GM18870 (cell line): ENCODE measurements around the gene PCSK9.

ENCODE experiments used
- ATAC-seq: cut with Tn5 transposase; IDR thresholded peaks from one replicate; pipeline ENCODE4 v1.9.1; 2021; ENCODE audit warnings: moderate library complexity; ENCODE audit not compliant: unreplicated experiment

PCSK9 gene

DNA sequence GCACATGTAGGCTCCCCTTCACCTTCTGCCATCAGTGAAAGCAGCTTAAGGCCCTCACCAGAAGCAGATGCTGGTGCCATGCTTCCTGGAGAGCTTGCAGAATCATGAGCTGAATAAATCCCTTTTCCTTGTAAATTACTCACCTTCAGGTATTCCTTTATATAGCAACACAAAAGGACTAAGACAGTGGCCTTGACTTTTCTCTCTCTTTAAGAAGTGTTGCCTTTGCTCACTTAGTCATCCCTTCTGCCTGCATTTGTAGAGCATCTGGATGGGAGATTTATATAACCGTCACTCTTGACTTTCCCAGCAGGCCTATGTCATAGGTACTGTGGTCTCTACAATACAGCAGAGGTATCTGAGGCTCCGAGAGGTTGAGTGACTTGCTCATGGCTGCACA is 3.7 kb downstream of the PCSK9 start:
- ATAC-seq: no peak

DNA sequence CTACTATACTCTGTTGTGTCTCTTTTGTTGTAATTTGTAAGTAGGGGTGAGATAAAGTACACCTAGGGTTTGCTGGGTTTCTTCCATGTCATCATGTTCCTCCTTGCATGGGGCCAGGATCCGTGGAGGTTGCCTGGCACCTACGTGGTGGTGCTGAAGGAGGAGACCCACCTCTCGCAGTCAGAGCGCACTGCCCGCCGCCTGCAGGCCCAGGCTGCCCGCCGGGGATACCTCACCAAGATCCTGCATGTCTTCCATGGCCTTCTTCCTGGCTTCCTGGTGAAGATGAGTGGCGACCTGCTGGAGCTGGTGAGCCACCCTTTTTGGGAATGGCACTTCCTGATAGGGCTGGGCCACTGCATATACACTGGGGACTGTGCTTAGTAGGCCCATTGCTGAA is 4.4 kb downstream of the PCSK9 start:
- no peak for ATAC-seq

DNA sequence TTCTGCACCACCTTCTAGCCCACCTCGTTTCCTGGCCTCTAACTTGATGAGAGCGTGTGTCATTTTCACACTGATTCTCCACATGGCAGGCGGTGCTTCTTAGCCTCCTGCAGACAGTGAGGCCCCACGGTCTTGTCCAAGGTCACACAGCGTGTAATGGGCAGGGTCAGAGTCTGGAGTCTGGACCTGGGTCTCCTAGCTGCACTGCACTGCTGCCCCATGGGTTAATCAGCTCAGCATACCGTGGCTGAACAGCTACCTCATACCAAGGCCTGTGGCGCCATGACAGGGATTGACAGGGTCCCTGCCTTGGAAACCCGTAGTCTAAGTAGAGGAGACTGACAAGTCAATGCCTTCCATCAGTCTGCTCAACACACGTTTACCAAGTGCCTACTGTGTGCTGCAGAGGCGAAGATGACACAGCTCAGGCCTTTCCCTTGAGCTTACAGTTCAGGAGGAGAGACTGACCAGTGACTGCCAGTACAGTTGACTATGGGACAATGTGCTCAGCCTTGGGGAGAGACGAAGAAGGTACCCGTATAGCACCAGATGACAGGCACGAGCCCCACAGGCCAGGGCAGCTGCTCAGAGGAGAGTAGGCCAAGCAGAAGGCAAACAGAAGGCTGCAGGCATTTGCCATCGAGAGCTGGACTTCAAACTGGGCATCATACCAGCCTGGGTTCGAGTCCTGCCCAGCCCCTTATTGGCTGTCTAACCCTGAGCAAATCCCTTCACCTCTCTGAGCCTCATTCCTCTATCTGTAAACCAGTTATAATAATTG is 5.5 kb downstream of the PCSK9 start:
- no peak for ATAC-seq

DNA sequence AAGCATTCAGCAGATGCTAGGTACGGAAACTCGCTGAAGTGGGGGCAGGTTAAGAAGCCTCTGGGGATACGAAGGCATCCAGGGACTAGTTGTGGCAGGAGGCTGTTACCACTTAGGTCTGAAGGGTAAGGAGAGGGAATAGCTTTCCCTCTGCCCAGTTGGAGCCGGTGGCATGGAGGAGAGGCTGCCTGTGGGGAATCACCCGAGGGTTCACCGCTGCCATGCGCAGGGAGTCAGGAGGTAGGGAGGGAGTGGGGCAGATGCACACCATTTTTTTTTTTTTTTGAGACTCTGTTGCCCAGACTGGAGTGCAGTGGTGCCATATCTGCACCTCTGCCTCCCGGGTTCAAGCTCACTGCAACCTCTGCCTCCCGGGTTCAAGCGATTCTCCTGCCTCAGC is 6.1 kb downstream of the PCSK9 start:
- no peak for ATAC-seq

DNA sequence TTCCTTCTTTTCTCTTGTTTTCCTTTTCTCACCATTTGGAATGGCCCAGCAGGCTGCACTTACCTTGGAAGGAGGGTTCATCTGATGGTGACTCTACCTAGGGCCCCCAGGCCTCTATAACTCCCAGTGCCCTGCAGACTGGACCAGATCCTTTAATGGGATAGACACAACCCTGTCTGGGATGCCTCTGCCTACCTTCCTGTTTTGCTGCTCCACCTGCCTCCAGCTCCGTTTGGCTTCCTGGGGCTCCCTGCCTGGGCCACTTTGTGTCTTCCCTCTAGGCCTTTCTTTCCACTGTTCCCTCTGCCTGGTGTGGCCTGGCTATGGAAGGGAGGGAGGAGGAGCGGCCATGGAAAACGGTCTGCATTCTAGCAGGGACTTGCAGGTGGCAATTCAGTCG is 7.5 kb downstream of the PCSK9 start:
- ATAC-seq: no peak

DNA sequence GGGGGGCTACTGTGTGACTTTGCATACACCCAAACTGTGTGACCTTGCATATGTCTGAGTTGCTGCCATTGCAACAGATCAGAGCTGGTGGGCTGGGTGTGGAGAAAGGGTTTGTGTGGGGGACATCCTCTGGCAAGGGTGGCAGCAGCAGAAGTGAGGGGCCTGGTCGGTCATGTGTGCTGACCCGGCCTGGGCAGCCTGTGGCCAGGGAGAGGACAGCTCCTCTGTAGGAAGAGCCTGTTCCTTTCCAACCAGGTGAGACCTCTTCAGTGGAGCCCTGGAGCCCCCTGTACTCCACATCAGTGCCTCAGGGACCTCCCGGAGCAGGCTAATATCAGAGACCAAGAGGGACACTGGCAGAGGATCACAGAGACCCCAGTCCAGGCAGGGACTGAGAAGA is 8.3 kb downstream of the PCSK9 start:
- ATAC-seq: no peak

DNA sequence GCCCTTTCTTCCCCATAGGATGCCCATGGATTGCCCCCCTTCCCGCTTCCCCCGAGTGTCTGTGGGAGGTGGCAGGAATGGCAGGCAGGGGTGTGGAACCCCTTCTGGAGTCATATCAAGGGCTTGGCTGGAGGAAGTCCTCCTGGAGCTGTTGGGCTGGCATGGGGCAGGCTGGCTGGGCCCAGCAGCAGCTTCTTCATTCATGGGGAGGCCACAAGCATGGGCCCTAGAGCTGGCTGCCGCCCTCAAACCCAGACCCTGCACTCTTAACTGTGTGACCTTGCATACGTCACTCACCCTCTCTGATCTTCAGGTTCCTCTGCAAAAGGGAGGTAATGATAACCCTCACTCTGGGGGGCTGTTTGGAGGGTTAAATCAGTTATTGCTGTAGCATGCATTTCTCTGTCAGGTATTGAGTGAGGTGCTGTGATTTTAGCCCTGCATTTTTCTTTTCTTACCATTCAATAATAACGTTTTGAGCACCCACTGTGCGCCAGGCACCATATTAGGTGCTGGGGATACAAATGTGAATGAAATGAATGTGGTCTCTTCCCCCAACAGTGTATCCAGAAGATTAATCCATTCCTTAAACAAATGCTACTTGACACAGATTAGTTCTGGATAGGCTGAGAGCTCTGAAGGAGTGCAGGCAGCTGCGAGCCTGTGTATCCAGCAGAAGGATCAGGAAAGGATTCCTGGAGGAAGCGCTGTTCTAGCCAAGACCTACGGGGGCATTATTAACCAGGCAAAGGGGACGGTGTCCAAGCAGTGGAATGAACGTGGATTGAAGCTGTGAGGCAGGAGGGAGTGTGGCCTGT is 9.3 kb downstream of the PCSK9 start:
- ATAC-seq: no peak

DNA sequence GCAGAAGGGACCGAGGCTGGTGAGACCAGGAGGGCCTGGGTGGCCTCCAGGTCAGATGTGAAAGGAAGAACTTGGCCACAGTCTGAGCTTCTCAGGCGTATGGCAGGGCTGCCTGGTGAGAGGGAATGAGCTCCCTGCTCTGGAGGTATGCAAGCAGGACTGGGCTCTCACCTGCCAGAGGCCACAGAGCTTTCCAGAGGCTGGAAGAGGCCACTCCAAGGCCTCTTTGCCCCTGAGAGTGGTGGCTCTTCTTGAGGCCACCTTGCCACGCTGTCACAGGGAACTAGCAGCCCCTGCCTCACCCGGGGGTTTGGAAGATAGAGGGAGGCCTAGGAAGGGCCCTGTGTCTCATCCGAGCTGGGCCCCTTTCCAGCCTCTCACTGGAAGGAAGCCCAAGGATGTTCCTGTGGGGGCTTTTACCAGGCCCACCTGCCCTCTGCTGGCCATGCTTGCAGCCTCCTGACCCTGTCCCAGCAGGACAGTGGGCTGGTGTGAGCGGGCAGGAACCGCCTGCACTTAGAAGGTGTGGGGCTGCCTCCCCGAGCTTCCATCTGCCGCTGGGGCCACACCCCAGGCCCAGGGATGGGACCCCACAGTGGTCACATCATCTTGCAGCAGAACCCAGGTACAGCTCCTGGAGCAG is 10.0 kb downstream of the PCSK9 start:
- no peak for ATAC-seq

DNA sequence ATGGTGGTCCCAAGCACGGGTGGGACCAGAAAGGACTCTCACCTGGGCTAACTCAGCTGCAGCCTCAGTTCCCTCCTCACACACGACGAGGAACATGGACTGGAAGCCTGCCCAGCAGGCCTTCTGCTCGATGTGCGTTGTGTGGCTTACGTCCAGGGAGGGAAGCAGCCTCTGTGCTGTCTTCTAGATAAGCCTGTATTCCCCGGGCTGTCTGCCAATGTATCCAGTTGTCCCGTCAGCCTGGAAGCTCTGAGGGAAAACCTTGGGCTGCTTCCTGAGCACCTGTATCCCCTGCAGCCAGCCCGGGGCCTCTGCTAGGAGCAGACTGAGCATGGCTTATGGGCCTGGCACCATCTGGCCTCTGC is 10.5 kb downstream of the PCSK9 start:
- no peak for ATAC-seq

DNA sequence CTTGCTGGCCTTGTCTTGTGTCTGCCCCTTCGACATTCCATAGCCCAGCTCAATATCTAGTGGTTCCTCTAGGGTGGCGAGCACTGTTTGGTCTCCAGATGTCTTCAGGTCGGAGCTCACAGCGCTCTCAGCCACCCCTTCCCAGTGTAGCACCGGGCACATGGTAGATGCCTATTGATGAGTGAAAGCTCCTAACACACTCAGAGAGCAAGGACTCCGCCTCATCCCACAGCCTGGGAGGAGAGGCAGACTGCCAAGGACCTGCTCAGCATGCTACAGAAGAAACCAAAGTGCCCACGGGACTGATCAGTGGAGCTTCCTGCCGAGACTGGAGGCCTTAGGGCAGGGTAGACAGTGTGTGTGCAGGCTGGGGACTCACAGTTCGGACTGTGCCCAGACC is 10.9 kb downstream of the PCSK9 start:
- ATAC-seq: no peak

DNA sequence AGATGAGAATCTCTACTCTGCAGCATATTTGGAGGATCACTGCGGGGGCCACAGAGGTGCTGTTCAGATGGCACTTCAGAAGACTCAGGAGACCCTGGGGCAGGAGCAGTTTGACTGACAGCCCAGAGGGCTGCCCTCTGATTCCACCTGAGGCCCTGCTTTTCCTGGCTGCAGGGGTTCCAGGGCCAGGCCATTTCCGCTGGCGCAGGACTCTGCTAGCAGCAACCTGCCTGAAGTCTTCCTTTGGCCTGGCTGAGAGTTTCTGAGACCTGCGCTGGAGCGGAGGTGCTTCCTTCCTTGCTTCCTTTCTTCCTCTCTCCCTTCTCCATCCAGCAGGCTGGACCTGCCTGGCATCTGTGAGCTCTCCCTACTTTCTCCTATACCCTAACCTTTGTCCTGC is 11.8 kb downstream of the PCSK9 start:
- ATAC-seq: no peak

DNA sequence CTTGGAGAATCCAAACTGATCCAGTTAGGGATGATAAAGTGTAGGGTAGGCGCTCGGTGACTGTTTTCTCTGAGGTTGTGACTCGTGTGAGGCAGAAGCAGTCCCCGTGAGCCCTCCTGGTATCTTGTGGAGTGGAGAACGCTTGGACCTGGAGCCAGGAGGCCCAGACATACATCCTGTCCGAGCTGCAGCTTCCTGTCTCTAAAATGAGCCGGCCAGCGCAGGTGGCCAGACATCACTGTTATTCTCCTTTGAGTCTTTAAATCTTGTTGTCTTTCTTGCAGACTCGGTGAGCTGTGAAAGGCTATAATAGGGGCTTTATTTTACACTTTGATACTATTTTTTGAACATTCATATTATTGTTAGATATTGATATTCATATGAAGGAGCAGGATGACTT is 12.3 kb downstream of the PCSK9 start:
- ATAC-seq: no peak

DNA sequence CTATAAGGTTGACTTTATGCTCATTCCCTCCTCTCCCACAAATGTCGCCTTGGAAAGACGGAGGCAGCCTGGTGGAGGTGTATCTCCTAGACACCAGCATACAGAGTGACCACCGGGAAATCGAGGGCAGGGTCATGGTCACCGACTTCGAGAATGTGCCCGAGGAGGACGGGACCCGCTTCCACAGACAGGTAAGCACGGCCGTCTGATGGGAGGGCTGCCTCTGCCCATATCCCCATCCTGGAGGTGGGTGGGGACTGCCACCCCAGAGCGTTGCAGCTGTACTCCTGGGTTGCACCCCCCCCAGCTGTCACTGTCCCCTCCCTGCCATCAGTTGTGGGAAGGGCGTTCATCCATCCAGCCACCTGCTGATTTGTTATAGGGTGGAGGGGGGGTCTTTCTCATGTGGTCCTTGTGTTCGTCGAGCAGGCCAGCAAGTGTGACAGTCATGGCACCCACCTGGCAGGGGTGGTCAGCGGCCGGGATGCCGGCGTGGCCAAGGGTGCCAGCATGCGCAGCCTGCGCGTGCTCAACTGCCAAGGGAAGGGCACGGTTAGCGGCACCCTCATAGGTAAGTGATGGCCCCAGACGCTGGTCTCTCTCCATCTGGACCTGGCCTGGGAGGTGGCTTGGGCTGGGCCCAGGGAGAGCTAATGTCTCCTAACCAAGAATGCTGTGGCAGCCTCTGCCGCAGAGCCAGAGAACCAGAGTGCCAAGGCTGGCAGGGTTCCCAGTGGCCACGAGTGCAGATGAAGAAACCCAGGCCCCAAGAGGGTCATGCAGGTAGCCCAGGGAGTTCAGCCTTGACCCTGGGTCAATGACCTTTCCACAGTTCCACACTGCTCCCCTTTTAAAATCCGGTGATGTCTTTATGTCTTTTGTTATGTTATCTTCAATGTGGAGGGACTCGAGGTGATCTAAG is 13.1 kb downstream of the PCSK9 start:
- ATAC-seq: no peak

DNA sequence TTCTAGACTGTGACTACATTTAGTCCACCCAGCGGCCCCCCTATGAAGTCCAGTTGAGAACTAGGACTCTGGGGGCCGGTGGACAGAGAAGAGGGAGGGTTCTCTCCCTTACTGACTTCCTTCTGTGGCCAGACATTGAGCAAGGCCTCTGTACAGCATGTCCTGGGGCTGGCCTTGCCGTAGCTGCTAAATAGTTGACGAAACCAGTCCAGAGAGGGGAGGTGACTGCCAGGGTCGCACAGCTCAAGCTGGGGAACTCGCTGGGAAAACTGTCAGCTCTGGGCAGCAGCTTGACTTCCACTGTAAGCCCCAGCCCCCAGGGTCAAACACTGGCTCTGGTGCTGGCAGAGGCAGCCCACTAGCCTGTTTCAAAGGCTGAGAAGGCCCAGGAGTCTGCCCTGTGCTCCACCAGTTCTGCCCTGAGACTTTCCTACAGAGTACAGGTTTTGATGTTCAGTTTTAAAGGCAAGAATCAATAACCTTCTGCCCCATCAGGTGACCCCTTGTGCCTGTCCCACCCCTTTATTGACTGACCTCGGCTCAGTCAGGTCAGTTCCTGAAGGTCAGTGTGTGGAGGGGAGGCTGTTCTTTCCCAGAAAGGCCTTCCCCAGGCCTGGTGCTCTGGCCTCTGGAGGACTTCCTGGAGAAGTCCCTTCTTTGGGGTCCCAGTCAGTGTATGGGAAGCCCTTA is 14.1 kb downstream of the PCSK9 start:
- ATAC-seq: no peak

DNA sequence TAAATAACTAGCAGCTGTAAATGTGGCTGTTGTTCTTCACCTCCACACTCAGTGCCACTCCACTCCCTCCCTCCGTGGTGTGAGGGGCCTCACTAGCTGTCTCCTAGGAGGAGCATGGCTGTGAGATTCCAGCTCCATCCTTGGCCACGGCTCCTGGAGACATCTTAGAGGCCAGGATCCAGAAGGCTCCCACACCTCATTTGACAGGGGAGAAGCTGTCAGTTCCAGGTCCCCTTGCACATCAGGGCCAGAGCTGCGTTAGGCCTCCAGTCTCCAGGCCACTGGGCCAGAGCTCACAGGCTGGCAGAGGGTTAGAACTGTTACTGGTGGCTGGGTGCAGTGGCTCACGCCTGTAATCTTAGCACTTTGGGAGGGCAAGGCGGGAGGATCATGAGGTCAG is 15.0 kb downstream of the PCSK9 start:
- ATAC-seq: no peak

DNA sequence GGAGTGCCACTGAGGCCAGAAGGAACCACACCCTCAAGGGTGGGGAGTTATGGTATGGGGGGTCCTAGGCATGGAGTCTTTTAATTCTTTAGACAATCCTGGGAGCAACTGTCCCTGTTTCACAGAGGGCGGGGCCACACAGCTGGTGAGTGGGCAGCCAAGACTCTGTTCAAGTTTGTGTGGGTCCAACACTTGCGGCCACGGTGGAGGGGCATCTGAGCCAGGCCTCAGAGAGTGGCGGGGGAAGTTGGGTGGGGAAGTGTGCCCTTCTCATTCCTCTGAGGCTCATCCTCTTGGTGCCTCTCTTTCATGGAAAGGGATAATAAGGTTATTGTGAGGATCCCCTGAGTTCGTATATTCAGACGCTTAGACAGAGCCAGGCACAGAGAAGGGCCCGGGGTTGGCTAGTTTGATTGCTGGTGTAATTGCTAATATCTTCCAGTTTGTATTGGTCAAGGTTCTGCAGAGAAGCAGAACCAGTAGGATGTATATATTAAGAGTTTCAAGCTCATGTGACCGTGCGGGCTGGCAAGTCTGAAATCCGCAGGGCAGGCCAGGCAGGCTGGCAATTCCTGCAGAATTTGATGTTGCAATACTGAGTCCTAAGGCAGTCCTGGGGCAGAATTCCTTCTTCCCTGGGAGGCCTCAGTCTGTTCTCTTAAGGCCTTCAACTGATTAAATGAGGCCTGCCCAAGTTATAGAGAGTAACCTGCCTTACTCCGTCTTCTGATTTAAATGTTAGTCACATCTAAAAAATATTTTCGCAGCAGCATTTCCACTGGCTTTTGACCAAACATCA is 15.9 kb downstream of the PCSK9 start:
- ATAC-seq: no peak

DNA sequence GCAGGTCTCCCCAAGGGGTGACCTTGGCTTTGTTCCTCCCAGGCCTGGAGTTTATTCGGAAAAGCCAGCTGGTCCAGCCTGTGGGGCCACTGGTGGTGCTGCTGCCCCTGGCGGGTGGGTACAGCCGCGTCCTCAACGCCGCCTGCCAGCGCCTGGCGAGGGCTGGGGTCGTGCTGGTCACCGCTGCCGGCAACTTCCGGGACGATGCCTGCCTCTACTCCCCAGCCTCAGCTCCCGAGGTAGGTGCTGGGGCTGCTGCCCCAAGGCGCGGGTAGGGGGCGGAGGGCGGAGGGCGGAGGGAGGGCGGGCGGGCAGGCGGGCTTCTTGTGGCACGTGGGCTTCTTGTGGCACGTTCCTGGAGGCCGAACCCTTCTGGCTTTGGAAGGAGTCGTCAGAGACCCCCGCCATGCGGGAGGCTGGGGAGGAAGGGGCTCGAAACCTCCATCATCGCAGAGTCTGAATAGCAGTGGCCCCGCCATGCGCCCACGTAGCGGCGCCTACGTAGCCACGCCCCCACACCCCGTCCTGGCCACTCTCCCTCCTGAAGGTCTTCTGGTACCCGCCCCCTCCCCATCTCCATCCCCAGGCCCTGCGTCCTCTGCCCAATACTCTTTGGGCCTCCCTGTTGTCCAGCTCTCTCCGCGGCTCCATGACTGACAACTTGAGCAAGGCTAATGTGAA is 16.7 kb downstream of the PCSK9 start:
- no peak for ATAC-seq

DNA sequence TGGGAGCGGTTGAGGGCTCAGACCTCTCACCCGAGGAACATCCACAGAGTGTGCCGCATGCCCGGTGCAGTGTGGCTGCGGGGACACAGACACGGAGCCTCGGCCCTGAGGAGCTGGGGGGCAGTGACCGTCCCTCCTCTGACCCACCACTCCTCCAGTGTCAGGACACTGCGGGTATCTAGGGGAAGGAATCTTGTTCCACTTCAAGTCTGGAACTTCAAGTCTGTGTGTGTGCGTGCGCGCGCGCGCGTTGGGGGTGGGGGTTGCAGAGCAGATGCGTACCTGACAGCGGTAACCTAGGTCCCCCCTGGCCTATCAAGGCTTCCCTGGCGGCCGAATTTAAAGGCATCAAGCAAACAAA is 17.3 kb downstream of the PCSK9 start:
- no peak for ATAC-seq

DNA sequence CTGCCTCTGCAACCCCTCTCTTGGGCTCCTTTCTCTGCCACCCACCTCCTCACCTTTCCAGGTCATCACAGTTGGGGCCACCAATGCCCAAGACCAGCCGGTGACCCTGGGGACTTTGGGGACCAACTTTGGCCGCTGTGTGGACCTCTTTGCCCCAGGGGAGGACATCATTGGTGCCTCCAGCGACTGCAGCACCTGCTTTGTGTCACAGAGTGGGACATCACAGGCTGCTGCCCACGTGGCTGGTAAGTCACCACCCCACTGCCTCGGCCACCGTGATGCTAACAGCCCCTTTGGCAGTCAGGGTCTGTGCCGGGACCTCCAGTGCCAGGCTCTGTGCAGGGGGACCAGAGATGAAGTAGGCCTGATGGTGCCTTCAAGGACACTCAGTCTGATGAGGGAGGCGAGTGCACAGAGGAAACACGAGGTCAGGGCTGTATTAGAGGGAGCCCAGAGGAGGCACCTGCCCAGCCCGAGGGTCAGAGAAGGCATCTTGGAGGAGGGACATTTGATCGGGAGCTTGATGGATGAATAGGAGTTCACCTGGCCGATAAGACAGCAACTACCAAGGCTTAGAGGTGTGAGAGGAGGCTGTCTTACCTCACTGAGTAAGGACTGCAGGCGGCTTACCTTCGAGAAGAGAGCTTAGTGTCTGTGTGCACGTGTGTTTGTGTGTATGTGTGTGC is 18.1 kb downstream of the PCSK9 start:
- ATAC-seq: no peak
